K562 (cell line): Measurements from ENCODE around the gene MUC22. TPM values are rescaled to one million over a fixed set of nuclear protein-coding genes. Genes with fewer than 3 reads are reported as not detected.
"Not testable (repeated sequence)": the region's sequence is repeated elsewhere in the genome, so short reads cannot be mapped to it uniquely, and the experiment has no call there.

Source experiments
- ATAC-seq: fragments of 200-7000 bp; cut with Tn5 transposase; 3 replicates; pipeline ENCODE4 v1.9.1; 2020; ENCODE audit warnings: moderate library complexity
- BruUV-seq: library from RNA; stranded (reverse); fragments of 400-500 nt; replicated peaks from 2 replicates; lab custom pipeline; 2021; lab: Mats Ljungman, UMichigan
- CTCF ChIA-PET: fragments of 300-600 bp; formaldehyde crosslinking; extraction: SDS; loops from one replicate; lab custom pipeline; 2021; ENCODE audit warnings: low intra/inter-chr PET ratio; lab: Yijun Ruan, JAX
- POLR2A ChIA-PET: fragments of 300-600, 350-650 bp; sonication (Branson Sonifier 250); formaldehyde crosslinking; extraction: SDS; loops from one replicate; lab custom pipeline; 2021; ENCODE audit warnings: antibody characterized with exemption, inconsistent platforms; lab: Yijun Ruan, JAX
- DNase-seq, 4 experiments: peaks; one replicate each; pipeline versions ENCODE4 v3.0.0 to v3.0.0-alpha.2; 2011 to 2018; ENCODE audit warnings: low spot score in 3 of 4, mixed read lengths in 3 of 4; ENCODE audit errors: extremely low read depth in 1 of 4
- FAIRE-seq: peaks from 2 replicates; lab custom pipeline; 2011; peaks lifted over from hg19 to GRCh38; lab: Jason Lieb, UNC
- H2AFZ ChIP-seq: 2 replicates; pipeline ENCODE4 v1.6.0; 2011; ENCODE audit warnings: low read depth, low read length, control low read depth, inconsistent platforms
- H3K27ac ChIP-seq: fragments of 200-600 bp; 3 replicates; pipeline ENCODE4 v1.8.0; 2011; ENCODE audit warnings: low read depth, mild to moderate bottlenecking, control low read depth, inconsistent platforms, low read length, moderate library complexity, mixed read lengths; ENCODE audit errors: extremely low read depth
- H3K27me3 ChIP-seq, 2 experiments: fragments of 300-600 bp in 1 of 2; 2 replicates in 1 of 2; 3 replicates in 1 of 2; pipeline versions ENCODE4 v1.6.0 to v1.8.0; 2011; ENCODE audit warnings: inconsistent platforms in 2 of 2, low read length in 2 of 2, mild to moderate bottlenecking in 1 of 2, mixed read lengths in 1 of 2, moderate library complexity in 1 of 2; ENCODE audit not compliant: control insufficient read depth in 2 of 2, insufficient read depth in 2 of 2
- H3K36me3 ChIP-seq: fragments of 300-600 bp; 3 replicates; pipeline ENCODE4 v1.8.0; 2011; ENCODE audit warnings: mild to moderate bottlenecking, low read length, inconsistent platforms; ENCODE audit not compliant: control insufficient read depth, insufficient read depth
- H3K4me1 ChIP-seq, 2 experiments: fragments of 200-600 bp in 1 of 2; replicated peaks in 1 of 2; 2 replicates in 1 of 2; 3 replicates in 1 of 2; pipeline versions ENCODE4 v1.5.1 to v1.8.0; 2011; ENCODE audit warnings: inconsistent platforms in 2 of 2, low read length in 2 of 2, mild to moderate bottlenecking in 1 of 2, mixed read lengths in 1 of 2, moderate library complexity in 1 of 2; ENCODE audit not compliant: control insufficient read depth in 2 of 2, insufficient read depth in 2 of 2
- H3K4me2 ChIP-seq: 2 replicates; pipeline ENCODE4 v1.6.1; 2011; ENCODE audit warnings: low read length, control low read depth, inconsistent platforms, mixed read lengths; ENCODE audit not compliant: insufficient read depth
- H3K4me3 ChIP-seq: fragments of 200-600 bp; sonication (generic), shearing (Covaris generic); 2 replicates; pipeline ENCODE4 v1.5.1; 2016; ENCODE audit warnings: control low read depth, inconsistent platforms
- H3K79me2 ChIP-seq: fragments of 200-600 bp; 3 replicates; pipeline ENCODE4 v1.8.0; 2011; ENCODE audit warnings: low read length, inconsistent platforms; ENCODE audit not compliant: control insufficient read depth, insufficient read depth
- H3K9ac ChIP-seq, 2 experiments: 2 replicates each; pipeline versions ENCODE4 v1.6.0 to v1.6.1; 2011; ENCODE audit warnings: low read depth in 2 of 2, low read length in 2 of 2, control low read depth in 1 of 2, inconsistent platforms in 1 of 2, mild to moderate bottlenecking in 1 of 2, mixed read lengths in 1 of 2; ENCODE audit not compliant: insufficient read depth in 1 of 2
- H3K9me1 ChIP-seq: one replicate; pipeline ENCODE4 v1.6.0; 2011; ENCODE audit warnings: inconsistent platforms, mild to moderate bottlenecking, low read length, moderate library complexity; ENCODE audit not compliant: control insufficient read depth, insufficient read depth
- H3K9me3 ChIP-seq: replicated peaks from 2 replicates; pipeline ENCODE4 v1.5.1; 2011; ENCODE audit warnings: low read depth, low read length, inconsistent platforms; ENCODE audit not compliant: control insufficient read depth, insufficient read depth
- H4K20me1 ChIP-seq: replicated peaks from 2 replicates; pipeline ENCODE4 v1.6.1; 2011; ENCODE audit warnings: low read length, inconsistent platforms, mixed read lengths; ENCODE audit not compliant: control insufficient read depth, insufficient read depth
- CSDE1 ChIP-seq, 2 experiments: fragments of 450-650 bp; IDR thresholded peaks; 2 replicates each; pipeline ENCODE4 v1.6.1; 2016; ENCODE audit warnings: mild to moderate bottlenecking in 1 of 2
- KAT7 ChIP-seq: sonication (generic); formaldehyde crosslinking; IDR thresholded peaks from 2 replicates; pipeline ENCODE4 v1.8.0; 2022; ENCODE audit warnings: missing genetic modification reagents, mild to moderate bottlenecking, borderline replicate concordance
- KDM2B ChIP-seq: fragments of 250-450 bp; sonication (Bioruptor Pico); IDR thresholded peaks from 2 replicates; pipeline ENCODE4 v1.8.0; 2021; ENCODE audit warnings: mild to moderate bottlenecking, moderate library complexity
- NFE2L1 ChIP-seq: fragments of 450-650 bp; IDR thresholded peaks from 2 replicates; pipeline ENCODE4 v1.6.1; 2016; ENCODE audit warnings: missing genetic modification characterization, low read depth, mild to moderate bottlenecking, missing compliant biosample characterization, moderate library complexity, borderline replicate concordance
- XRCC5 ChIP-seq: fragments of 200-400 bp; formaldehyde crosslinking; IDR thresholded peaks from 2 replicates; pipeline ENCODE4 v1.6.1; 2017; ENCODE audit warnings: low read depth, mild to moderate bottlenecking, low read length
- ZNF586 ChIP-seq: fragments of 450-650 bp; formaldehyde crosslinking; conservative IDR thresholded peaks from 2 replicates; pipeline ENCODE4 v1.4.0; 2020; ENCODE audit warnings: mild to moderate bottlenecking, moderate library complexity
- WGBS: fragments of 100-300 bp; shearing (Covaris generic); methylation state at CpG from one replicate; pipeline ENCODE4 v1.1.6; 2016; ENCODE audit warnings: low coverage, mixed read lengths; ENCODE audit not compliant: insufficient coverage; ENCODE audit errors: missing lambda C conversion rate; 5-methylcytosine and 5-hydroxymethylcytosine counted together
- in situ Hi-C: fragments of 300-500 bp; cut with MboI; formaldehyde crosslinking; loops from 4 replicates; pipeline ENCODE4 v1.15.0; 2018; ENCODE audit warnings: inconsistent platforms, mixed read lengths
- intact Hi-C: fragments of 100-400 bp; cut with micrococcal nuclease; formaldehyde crosslinking; loops from 2 replicates; pipeline ENCODE4 v1.14.2; 2022
- polyA plus RNA-seq, 8 experiments: library from polyadenylated mRNA; depleted of rRNA in 4 of 8; stranded (reverse) in 5 of 8; unstranded in 3 of 8; fragments of >200 nt; fragmentation: Nextera tagmentation in 2 of 8; fragmentation: Illumina TruSeq in 1 of 8; extraction: Ambion mirVana in 2 of 8; extraction: Trizol in 1 of 8; gene quantifications; 2 replicates each; pipeline versions ENCODE4 v1.2.1 to v1.2.3, GENCODE V29; 2011 to 2014; ENCODE audit warnings: inconsistent platforms in 1 of 8, missing spikeins in 1 of 8
- total RNA-seq, 7 experiments: library from RNA; depleted of rRNA in 6 of 7; stranded (reverse); fragments of >200 nt in 6 of 7; fragmentation: Illumina TruSeq in 2 of 7; extraction: Trizol in 2 of 7; gene quantifications; 2 replicates each; pipeline versions ENCODE4 v1.2.1 to v1.2.3, GENCODE V29; 2011 to 2021; ENCODE audit warnings: low replicate concordance in 1 of 7
- TF ChIP-seq, protein P1 (sequence below): IDR thresholded peaks from 3 replicates; pipeline ENCODE4 v1.6.1; 2011; ENCODE audit warnings: borderline replicate concordance, mild to moderate bottlenecking, moderate library complexity; ENCODE audit not compliant: insufficient read length; ENCODE audit errors: extremely low read depth

MUC22 gene
- total and polyA plus RNA-seq, 9 of the 15 experiments (the other 6 are each of a cell fraction or from before 2014, with no cell fraction given), result 0.01 to 0.03 TPM; not detected in 7

DNA sequence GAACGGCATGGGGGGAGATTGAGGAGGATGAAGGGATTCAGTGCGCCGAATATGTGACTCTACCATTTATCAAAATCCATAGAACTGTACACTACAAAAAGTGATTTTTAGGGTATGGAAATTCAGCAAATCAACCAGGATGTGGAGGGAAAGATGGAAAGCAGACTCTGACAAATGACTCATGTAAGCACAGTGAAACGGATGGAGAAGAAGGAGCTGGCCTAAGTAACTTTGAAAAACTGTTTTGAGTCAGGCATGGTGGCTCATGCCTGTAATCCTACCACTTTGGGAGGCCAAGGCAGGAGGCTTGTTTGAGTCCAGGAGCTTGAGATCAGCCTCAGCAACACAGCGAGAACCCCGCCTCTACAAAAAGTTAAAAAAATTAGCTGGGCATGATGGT lies 39.2 kb downstream of the MUC22 start:
- FAIRE-seq, result no peak
- TF ChIP-seq KDM2B (no peak), CSDE1 (IDR thresholded peaks at IDR 0.05) (no peak), KAT7 (CRISPR knock-in tag) (no peak), NFE2L1 (no peak), ZNF586 (CRISPR knock-in tag) (no peak), XRCC5 (no peak)
- TF ChIP-seq, protein P1, sequence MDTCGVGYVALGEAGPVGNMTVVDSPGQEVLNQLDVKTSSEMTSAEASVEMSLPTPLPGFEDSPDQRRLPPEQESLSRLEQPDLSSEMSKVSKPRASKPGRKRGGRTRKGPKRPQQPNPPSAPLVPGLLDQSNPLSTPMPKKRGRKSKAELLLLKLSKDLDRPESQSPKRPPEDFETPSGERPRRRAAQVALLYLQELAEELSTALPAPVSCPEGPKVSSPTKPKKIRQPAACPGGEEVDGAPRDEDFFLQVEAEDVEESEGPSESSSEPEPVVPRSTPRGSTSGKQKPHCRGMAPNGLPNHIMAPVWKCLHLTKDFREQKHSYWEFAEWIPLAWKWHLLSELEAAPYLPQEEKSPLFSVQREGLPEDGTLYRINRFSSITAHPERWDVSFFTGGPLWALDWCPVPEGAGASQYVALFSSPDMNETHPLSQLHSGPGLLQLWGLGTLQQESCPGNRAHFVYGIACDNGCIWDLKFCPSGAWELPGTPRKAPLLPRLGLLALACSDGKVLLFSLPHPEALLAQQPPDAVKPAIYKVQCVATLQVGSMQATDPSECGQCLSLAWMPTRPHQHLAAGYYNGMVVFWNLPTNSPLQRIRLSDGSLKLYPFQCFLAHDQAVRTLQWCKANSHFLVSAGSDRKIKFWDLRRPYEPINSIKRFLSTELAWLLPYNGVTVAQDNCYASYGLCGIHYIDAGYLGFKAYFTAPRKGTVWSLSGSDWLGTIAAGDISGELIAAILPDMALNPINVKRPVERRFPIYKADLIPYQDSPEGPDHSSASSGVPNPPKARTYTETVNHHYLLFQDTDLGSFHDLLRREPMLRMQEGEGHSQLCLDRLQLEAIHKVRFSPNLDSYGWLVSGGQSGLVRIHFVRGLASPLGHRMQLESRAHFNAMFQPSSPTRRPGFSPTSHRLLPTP, result no peak
- ChIA-PET CTCF (interaction anchor here (0.7 kb wide), 1 partner anchor 1631 kb away, joined by 5 read pairs; no protein-coding TSS in a partner anchor), POLR2A (interaction anchor here (1.3 to 3.2 kb wide), 2 partner anchors 10 to 12 kb away, joined by 4 to 10 read pairs; no protein-coding TSS in a partner anchor)
- no peak overlapping the region for H3K4me2 ChIP-seq
- no peaks in the 10 kb centered on the region for H3K9me1 ChIP-seq
- H3K9me3 ChIP-seq, result no peaks in the 10 kb centered on the region
- H3K4me1 ChIP-seq, result no peaks in the 10 kb centered on the region
- no peak for ATAC-seq
- no peak overlapping the region for H3K9ac ChIP-seq
- in situ Hi-C loops (no loop called here), intact Hi-C loops (no loop called here)
- H3K4me3 ChIP-seq, result no peak overlapping the region
- no peaks in the 10 kb centered on the region for H3K79me2 ChIP-seq
- H3K36me3 ChIP-seq, result no peaks in the 10 kb centered on the region
- WGBS, result 7% methylated on average over 6 of the region's 6 CpGs
- H4K20me1 ChIP-seq, result no peaks in the 10 kb centered on the region
- peaks cover 28 to 60% of the 10 kb centered on the region in 2 experiments for H3K27me3 ChIP-seq
- H3K27ac ChIP-seq, result no peak overlapping the region
- no peak overlapping the region for H2AFZ ChIP-seq
- no peak for DNase-seq
- BruUV-seq, result no TSS peak

DNA sequence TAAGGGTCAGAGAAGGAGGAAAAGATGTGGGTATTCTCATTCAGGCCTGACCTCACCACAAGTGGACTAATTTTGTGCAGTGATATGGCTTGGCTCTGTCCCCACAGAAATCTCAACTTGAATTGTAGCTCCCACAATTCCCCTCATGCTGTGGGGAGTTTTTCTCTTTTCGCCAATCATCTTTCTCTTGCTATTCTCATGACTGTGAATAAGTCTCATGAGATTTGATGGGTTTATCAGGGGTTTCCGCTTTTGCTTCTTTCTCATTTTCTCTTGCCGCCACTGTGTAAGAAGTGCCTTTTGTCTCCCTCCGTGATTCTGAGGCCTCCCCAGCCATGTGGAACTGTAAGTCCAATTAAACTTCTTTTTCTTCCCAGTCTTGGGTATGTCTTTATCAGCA lies 42.9 kb downstream of the MUC22 start:
- FAIRE-seq, CTCF ChIA-PET, H3K9me1 ChIP-seq, H3K9ac ChIP-seq, ATAC-seq, DNase-seq, H2AFZ ChIP-seq, H3K27ac ChIP-seq, H3K79me2 ChIP-seq, in situ Hi-C loops, BruUV-seq, H3K4me1 ChIP-seq, H3K4me2 ChIP-seq, H3K9me3 ChIP-seq, H3K4me3 ChIP-seq, H4K20me1 ChIP-seq, intact Hi-C loops, H3K36me3 ChIP-seq: not testable (repeated sequence)
- POLR2A ChIA-PET, result interaction anchor here (0.7 to 1.1 kb wide), 2 partner anchors 15 to 71 kb away, joined by 3 read pairs; no protein-coding TSS in a partner anchor
- 6% methylated on average over 4 of the region's 4 CpGs for WGBS
- peaks cover 25 to 57% of the 10 kb centered on the region in 2 experiments for H3K27me3 ChIP-seq
